CD14-positive monocyte (primary cell): ENCODE data around the gene IGFALS. TPM values are rescaled to one million over a fixed set of nuclear protein-coding genes. Genes with fewer than 3 reads are reported as not detected.

Source experiments
- DNase-seq, 3 donors: peaks; one replicate each; pipeline ENCODE4 v3.0.0-alpha.2; 2011 to 2022
- H2AFZ ChIP-seq: 2 replicates; pipeline ENCODE4 v1.6.0; 2012; ENCODE audit warnings: mild to moderate bottlenecking, low read depth, low read length, inconsistent platforms; ENCODE audit not compliant: insufficient read depth, poor library complexity, severe bottlenecking
- H3K27ac ChIP-seq, 2 donors: 1 replicate in 1 of 2; 2 replicates in 1 of 2; pipeline ENCODE4 v1.5.1; 2012 to 2013; ENCODE audit warnings: low read length in 2 of 2, control low read depth in 1 of 2, inconsistent platforms in 1 of 2, low read depth in 1 of 2, mild to moderate bottlenecking in 1 of 2
- H3K27me3 ChIP-seq, 2 donors: one replicate each; pipeline versions ENCODE4 v1.6.0 to v1.6.1; 2011 to 2013; ENCODE audit warnings: low read length in 2 of 2; ENCODE audit not compliant: control insufficient read depth in 2 of 2, insufficient read depth in 2 of 2
- H3K36me3 ChIP-seq, 2 donors: replicated peaks in 1 of 2; 1 replicate in 1 of 2; 2 replicates in 1 of 2; pipeline versions ENCODE4 v1.5.1 to v1.6.1; 2012 to 2013; ENCODE audit warnings: low read length in 2 of 2, control low read depth in 1 of 2, inconsistent platforms in 1 of 2, mild to moderate bottlenecking in 1 of 2; ENCODE audit not compliant: insufficient read depth in 2 of 2, control insufficient read depth in 1 of 2
- H3K4me1 ChIP-seq, 2 donors: 1 replicate in 1 of 2; 2 replicates in 1 of 2; pipeline versions ENCODE4 v1.5.1 to v1.6.1; 2012 to 2013; ENCODE audit warnings: low read length in 2 of 2, control low read depth in 1 of 2, inconsistent platforms in 1 of 2, mild to moderate bottlenecking in 1 of 2, moderate library complexity in 1 of 2; ENCODE audit not compliant: insufficient read depth in 2 of 2, control insufficient read depth in 1 of 2
- H3K4me2 ChIP-seq: replicated peaks from 2 replicates; pipeline ENCODE3; 2012; ENCODE audit warnings: low read length, moderate library complexity, mild to moderate bottlenecking; ENCODE audit not compliant: poor library complexity, severe bottlenecking; ENCODE audit errors: extremely low read depth
- H3K4me3 ChIP-seq, 3 experiments: fragments of 200-600 bp in 1 of 3; sonication (generic) in 1 of 3; replicated peaks in 1 of 3; 1 replicate in 2 of 3; 2 replicates in 1 of 3; pipeline ENCODE4 v1.5.1; 2011 to 2013; ENCODE audit warnings: low read length in 3 of 3, mild to moderate bottlenecking in 3 of 3, control low read depth in 2 of 3, low read depth in 2 of 3, inconsistent platforms in 1 of 3, moderate library complexity in 1 of 3
- H3K79me2 ChIP-seq: 2 replicates; pipeline ENCODE4 v1.6.0; 2012; ENCODE audit warnings: mild to moderate bottlenecking, control low read depth, inconsistent platforms, low read length, moderate library complexity; ENCODE audit not compliant: insufficient read depth
- H3K9ac ChIP-seq: 2 replicates; pipeline ENCODE4 v1.6.0; 2017; ENCODE audit warnings: low read length, mild to moderate bottlenecking; ENCODE audit not compliant: insufficient read depth, poor library complexity, severe bottlenecking
- H3K9me3 ChIP-seq, 2 donors: replicated peaks in 1 of 2; 1 replicate in 1 of 2; 2 replicates in 1 of 2; pipeline versions ENCODE4 v1.5.1 to v1.6.1; 2012 to 2013; ENCODE audit warnings: low read length in 2 of 2, control low read depth in 1 of 2; ENCODE audit not compliant: control insufficient read depth in 1 of 2, insufficient read depth in 1 of 2
- H4K20me1 ChIP-seq: 2 replicates; pipeline ENCODE4 v1.6.0; 2012; ENCODE audit warnings: mild to moderate bottlenecking, low read length, control low read depth, moderate library complexity; ENCODE audit not compliant: insufficient read depth
- H3K27ac Mint-ChIP-seq, 7 donors: one replicate each; pipeline ENCODE4 v1.8.0; 2020; ENCODE audit warnings: mild to moderate bottlenecking in 7 of 7, mixed read lengths in 7 of 7, moderate library complexity in 6 of 7, inconsistent platforms in 2 of 7
- H3K27me3 Mint-ChIP-seq, 3 donors: one replicate each; pipeline ENCODE4 v1.8.0; 2021 to 2022; ENCODE audit warnings: low read depth in 3 of 3, mild to moderate bottlenecking in 3 of 3, mixed read lengths in 3 of 3, moderate library complexity in 3 of 3, inconsistent platforms in 1 of 3
- H3K36me3 Mint-ChIP-seq, 2 donors: one replicate each; pipeline ENCODE4 v1.8.0; 2020; ENCODE audit warnings: mixed read lengths in 2 of 2, inconsistent platforms in 1 of 2, mild to moderate bottlenecking in 1 of 2
- H3K4me1 Mint-ChIP-seq: one replicate; pipeline ENCODE4 v1.8.0; 2020; ENCODE audit warnings: mild to moderate bottlenecking, mixed read lengths
- H3K4me3 Mint-ChIP-seq, 2 donors: one replicate each; pipeline ENCODE4 v1.8.0; 2020; ENCODE audit warnings: mild to moderate bottlenecking in 2 of 2, mixed read lengths in 2 of 2, moderate library complexity in 1 of 2
- H3K9me3 Mint-ChIP-seq, 7 donors: one replicate each; pipeline ENCODE4 v1.8.0; 2020 to 2022; ENCODE audit warnings: mixed read lengths in 7 of 7, mild to moderate bottlenecking in 6 of 7, moderate library complexity in 6 of 7, inconsistent platforms in 2 of 7
- CTCF ChIP-seq: fragments of 200-600 bp; IDR thresholded peaks from one replicate; pipeline ENCODE4 v1.8.0; 2022; ENCODE audit warnings: antibody characterized with exemption, mild to moderate bottlenecking
- WGBS: methylation state at CpG from one replicate; pipeline ENCODE4 v1.1.5; 2013; ENCODE audit warnings: missing lambda C conversion rate; ENCODE audit not compliant: insufficient coverage; 5-methylcytosine and 5-hydroxymethylcytosine counted together
- intact Hi-C, 2 donors: fragments of 100-400 bp; cut with micrococcal nuclease; formaldehyde crosslinking; loops; one replicate each; pipeline versions ENCODE4 v1.15.0 to v1.15.1; 2023
- polyA plus RNA-seq, 3 donors: library from polyadenylated mRNA; depleted of rRNA in 1 of 3; unstranded in 2 of 3; stranded (reverse) in 1 of 3; fragments of 300-500 nt in 2 of 3; fragments of >200 nt in 1 of 3; fragmentation: Illumina TruSeq in 2 of 3; gene quantifications; 1 replicate in 2 of 3; 2 replicates in 1 of 3; pipeline ENCODE4 v1.2.3, GENCODE V29; 2012 to 2021

Gene IGFALS
- polyA plus RNA-seq, 3 donors, result 0.07 TPM; not detected in 2

- H3K9me3 ChIP-seq, result peaks cover 5 to 26% of the 10 kb centered on the region in 2 donors
- intact Hi-C loops, result no loop called here
- H3K9ac ChIP-seq, result no peak overlapping the region
- H4K20me1 ChIP-seq, result no peaks in the 10 kb centered on the region
- Mint-ChIP-seq H3K36me3 (peaks cover 2 to 8% of the 10 kb centered on the region in 2 donors), H3K4me1 (no peaks in the 10 kb centered on the region), H3K4me3 (no peak overlapping the region), H3K27ac (no peak overlapping the region), H3K27me3 (peaks cover 0 to 2% (median 0%) of the 10 kb centered on the region in 3 donors), H3K9me3 (peaks cover 9 to 34% (median 27%) of the 10 kb centered on the region in 7 donors)
- no peak overlapping the region for H2AFZ ChIP-seq
- peaks cover 6 to 9% of the 10 kb centered on the region in 2 donors for H3K36me3 ChIP-seq
- no peaks in the 10 kb centered on the region for H3K27me3 ChIP-seq
- TF ChIP-seq CTCF, result no peak
- no peak for DNase-seq
- no peak overlapping the region for H3K27ac ChIP-seq
- H3K4me1 ChIP-seq, result no peaks in the 10 kb centered on the region
- no peak overlapping the region for H3K4me3 ChIP-seq
- H3K4me2 ChIP-seq, result no peak overlapping the region
- WGBS, result 93% methylated on average over 27 of the region's 32 CpGs
- no peaks in the 10 kb centered on the region for H3K79me2 ChIP-seq
Observed at GRCh38 chr16:1794908-1795666, 1.6 kb upstream of the IGFALS start.

GRCh38 chr16:1794221-1794871 lies 841 bp upstream of the IGFALS start:
- H3K4me3 Mint-ChIP-seq, result no peak overlapping the region
- intact Hi-C loops, result no loop called here
- no peak overlapping the region for H3K27ac Mint-ChIP-seq
- Histone ChIP-seq H3K4me3 (no peak overlapping the region), H3K36me3 (peaks cover 11 to 13% of the 10 kb centered on the region in 2 donors), H4K20me1 (no peaks in the 10 kb centered on the region), H3K4me1 (no peaks in the 10 kb centered on the region), H3K9me3 (peaks cover 5 to 19% of the 10 kb centered on the region in 2 donors), H3K79me2 (no peaks in the 10 kb centered on the region), H2AFZ (no peak overlapping the region), H3K27me3 (no peaks in the 10 kb centered on the region), H3K27ac (no peak overlapping the region), H3K9ac (no peak overlapping the region), H3K4me2 (no peak overlapping the region)
- TF ChIP-seq CTCF, result no peak
- peaks cover 0 to 2% (median 0%) of the 10 kb centered on the region in 3 donors for H3K27me3 Mint-ChIP-seq
- H3K4me1 Mint-ChIP-seq, result no peaks in the 10 kb centered on the region
- DNase-seq, result no peak
- WGBS, result 83% methylated on average over 16 of the region's 18 CpGs
- H3K36me3 Mint-ChIP-seq, result peaks cover 2 to 13% of the 10 kb centered on the region in 2 donors
- peaks cover 5 to 27% (median 21%) of the 10 kb centered on the region in 7 donors for H3K9me3 Mint-ChIP-seq
